Measurements from ENCODE around the gene GUCD1. TPM values are rescaled to one million over a fixed set of nuclear protein-coding genes. Genes with fewer than 3 reads are reported as not detected.

GUCD1 gene
- total RNA-seq, 2 experiments from 2014 or later, result 94.2 to 99.5 TPM

DNA sequence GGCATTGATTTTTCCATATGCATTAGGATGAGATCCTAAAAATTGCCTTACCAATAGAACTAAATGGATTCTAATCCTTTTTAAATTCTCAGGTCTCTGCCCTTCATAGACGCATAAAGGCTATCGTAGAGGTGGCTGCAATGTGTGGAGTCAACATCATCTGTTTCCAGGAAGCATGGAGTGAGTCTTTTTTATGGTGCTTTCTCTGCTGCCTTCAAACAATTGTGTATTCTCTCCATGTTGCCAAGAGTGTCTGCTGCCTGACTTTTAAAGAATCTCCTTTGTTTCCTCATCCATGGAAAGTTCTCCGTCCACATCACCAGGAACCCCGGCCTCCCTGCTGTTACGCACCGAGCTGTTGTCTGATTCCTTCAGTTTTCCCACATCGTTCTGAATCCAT lies 52.9 kb downstream of the GUCD1 start:
- no peaks in the 10 kb centered on the region for H3K9me3 Mint-ChIP-seq
- CTCF ChIA-PET, result interaction anchor here (0.9 to 10.7 kb wide), 11 partner anchors 9 to 93 kb away, joined by 3 to 102 read pairs (median 6); partner anchors contain the start of gene ADORA2A
- H3K36me3 Mint-ChIP-seq, result no peaks in the 10 kb centered on the region
- intact Hi-C loops (cut with micrococcal nuclease), result no loop called here
- DNase-seq, result no peak
- no peak overlapping the region for H3K4me3 Mint-ChIP-seq
- no peaks in the 10 kb centered on the region for H3K27me3 Mint-ChIP-seq
- POLR2A ChIA-PET, result no interaction called here
- no peak overlapping the region for H3K27ac Mint-ChIP-seq
- peaks cover 7% of the 10 kb centered on the region for H3K4me1 Mint-ChIP-seq (ENCODE audit: low read depth)

DNA sequence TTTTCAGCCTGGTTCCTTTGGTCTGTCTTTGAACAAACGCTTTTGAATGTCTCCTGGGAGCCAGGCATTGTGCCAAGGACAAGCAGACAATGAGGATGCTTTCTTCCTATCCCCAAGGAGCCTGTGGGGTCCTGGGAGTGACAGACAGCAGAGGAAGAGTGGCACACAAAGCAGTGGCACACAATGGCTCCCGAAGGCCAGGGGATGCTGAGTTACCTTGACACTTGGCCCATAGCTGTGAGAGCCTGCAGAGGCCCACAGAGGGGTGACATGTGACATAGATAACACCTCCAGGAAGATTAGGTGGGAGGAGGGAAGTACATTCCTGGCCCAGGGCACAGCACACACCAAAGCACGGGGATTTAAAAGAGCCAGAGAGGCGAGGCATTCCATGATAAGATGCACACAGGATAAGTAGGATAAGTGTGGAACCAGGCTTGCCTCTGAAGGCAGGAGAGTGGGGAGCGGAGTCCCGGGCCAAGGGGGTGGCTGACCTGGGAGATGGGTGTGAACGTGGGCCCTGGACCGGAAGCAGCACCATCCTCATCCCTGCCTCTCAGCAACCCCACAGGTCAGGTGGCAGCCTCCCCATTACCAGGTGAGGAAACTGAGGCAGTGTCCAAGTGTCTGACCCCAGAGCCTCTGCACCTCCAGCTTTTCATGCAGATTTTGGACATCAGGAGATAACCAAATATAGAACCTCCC lies 53.5 kb downstream of the GUCD1 start:
- no peak overlapping the region for H3K4me3 Mint-ChIP-seq
- CTCF ChIA-PET, result interaction anchor here (1.1 to 10.7 kb wide), 4 partner anchors 20 to 92 kb away, joined by 3 to 102 read pairs (median 6); partner anchors contain the start of gene ADORA2A

DNA sequence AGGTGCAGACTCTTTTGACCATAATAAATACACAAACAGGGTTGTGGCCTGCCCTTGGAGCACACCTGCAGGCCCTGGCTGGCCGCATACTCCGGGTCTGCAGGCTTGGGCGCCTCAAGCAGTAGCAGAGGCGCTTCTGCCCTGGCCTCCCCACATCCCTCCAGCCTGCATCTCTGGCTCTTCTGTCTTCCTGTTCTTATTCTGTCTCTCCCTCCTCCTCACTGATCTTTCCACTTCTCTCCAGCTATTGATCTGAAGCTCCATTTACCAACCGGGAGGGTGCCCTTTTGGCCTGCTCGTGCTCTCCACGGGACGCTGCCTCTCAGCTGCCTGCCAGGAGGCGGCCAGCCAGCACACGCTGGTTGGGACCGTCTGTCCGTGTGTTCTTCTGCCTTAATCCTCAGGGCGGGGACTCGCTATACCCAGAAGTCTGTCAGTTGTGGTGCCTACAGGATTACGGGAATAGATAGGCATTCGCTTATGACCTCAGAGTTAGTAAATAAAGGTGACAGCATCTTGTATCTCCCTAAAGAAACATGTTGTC lies 54.6 kb downstream of the GUCD1 start:
- H3K4me1 Mint-ChIP-seq (ENCODE audit: low read depth), result peaks cover 7% of the 10 kb centered on the region

More for the DNA sequence above, 53.5 kb downstream of the GUCD1 start:
- Mint-ChIP-seq H3K36me3 (no peaks in the 10 kb centered on the region), H3K27ac (no peak overlapping the region), H3K27me3 (no peaks in the 10 kb centered on the region), H3K9me3 (no peaks in the 10 kb centered on the region), H3K4me1 (ENCODE audit: low read depth) (peaks cover 7% of the 10 kb centered on the region)
- DNase-seq, result no peak
- POLR2A ChIA-PET, result no interaction called here
- intact Hi-C loops (cut with micrococcal nuclease), result no loop called here

DNA sequence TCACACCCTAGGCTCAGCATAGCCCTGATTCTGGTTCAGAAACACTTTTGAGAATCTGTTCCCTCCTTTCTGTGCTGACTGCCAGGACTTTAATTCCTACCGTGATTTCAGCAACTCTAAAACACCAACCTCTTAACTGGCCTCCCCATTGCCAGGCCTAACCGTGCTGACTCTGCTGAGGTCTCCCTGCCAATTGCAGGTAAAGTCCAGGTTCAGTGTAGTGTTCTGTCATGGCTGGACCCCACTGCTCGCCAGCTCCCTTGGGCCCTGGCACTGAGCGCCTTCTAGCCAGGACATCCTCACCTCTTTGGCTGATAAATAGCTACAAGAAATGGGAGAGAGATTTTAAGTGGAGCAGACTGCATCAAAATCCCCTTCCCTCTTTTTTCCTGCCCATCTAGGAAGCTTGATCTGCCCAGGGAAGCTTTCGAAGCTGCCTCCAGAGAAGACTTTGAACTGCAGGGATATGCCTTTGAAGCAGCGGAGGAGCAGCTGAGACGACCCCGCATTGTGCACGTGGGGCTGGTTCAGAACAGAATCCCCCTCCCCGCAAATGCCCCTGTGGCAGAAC lies 55.1 kb downstream of the GUCD1 start:
- no peak for DNase-seq
- intact Hi-C loops (cut with micrococcal nuclease), result no loop called here
- ChIA-PET POLR2A (no interaction called here), CTCF (interaction anchor here (10.7 kb wide), 1 partner anchor 76 kb away, joined by 102 read pairs; the partner anchor contains the start of gene ADORA2A)
- Mint-ChIP-seq H3K27me3 (peaks cover 6% of the 10 kb centered on the region), H3K4me3 (no peak overlapping the region), H3K36me3 (no peaks in the 10 kb centered on the region), H3K27ac (no peak overlapping the region), H3K9me3 (no peaks in the 10 kb centered on the region), H3K4me1 (ENCODE audit: low read depth) (peaks cover 7% of the 10 kb centered on the region)

More for the DNA sequence above, 54.6 kb downstream of the GUCD1 start:
- no peak for DNase-seq
- Mint-ChIP-seq H3K4me3 (no peak overlapping the region), H3K27ac (no peak overlapping the region), H3K27me3 (peaks cover under 1% of the 10 kb centered on the region), H3K36me3 (no peaks in the 10 kb centered on the region), H3K9me3 (no peaks in the 10 kb centered on the region)
- intact Hi-C loops (cut with micrococcal nuclease), result no loop called here
- ChIA-PET POLR2A (no interaction called here), CTCF (interaction anchor here (10.7 kb wide), 1 partner anchor 76 kb away, joined by 102 read pairs; the partner anchor contains the start of gene ADORA2A)

DNA sequence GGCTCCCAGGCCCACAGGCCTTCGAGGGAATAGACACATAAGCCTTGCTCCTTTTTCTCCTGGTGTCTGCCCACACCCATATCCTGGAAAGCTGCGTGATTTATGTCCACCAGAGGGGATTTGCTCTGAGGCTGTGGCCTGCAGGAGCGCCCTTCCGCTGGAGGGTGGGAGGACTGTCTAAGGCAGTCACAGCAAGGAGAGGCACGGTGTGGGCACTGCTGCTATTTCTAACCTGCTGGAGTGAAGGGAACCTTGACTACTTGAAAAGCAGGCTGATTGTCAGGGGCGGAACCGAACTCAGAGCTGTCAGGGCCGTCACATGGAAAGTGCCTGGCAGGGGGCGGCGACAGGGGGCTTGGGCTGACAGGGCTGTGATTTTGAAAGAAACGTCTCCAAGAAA lies 56.1 kb downstream of the GUCD1 start:
- no peak for DNase-seq
- Mint-ChIP-seq H3K36me3 (no peaks in the 10 kb centered on the region), H3K27ac (no peak overlapping the region), H3K4me3 (no peak overlapping the region), H3K4me1 (ENCODE audit: low read depth) (peaks cover 7% of the 10 kb centered on the region), H3K27me3 (peaks cover 10% of the 10 kb centered on the region), H3K9me3 (no peaks in the 10 kb centered on the region)
- intact Hi-C loops (cut with micrococcal nuclease), result no loop called here
- CTCF ChIA-PET, result interaction anchor here (0.7 to 3.7 kb wide), 2 partner anchors 61 to 76 kb away, joined by 3 to 12 read pairs; no protein-coding TSS in a partner anchor
- POLR2A ChIA-PET, result no interaction called here

DNA sequence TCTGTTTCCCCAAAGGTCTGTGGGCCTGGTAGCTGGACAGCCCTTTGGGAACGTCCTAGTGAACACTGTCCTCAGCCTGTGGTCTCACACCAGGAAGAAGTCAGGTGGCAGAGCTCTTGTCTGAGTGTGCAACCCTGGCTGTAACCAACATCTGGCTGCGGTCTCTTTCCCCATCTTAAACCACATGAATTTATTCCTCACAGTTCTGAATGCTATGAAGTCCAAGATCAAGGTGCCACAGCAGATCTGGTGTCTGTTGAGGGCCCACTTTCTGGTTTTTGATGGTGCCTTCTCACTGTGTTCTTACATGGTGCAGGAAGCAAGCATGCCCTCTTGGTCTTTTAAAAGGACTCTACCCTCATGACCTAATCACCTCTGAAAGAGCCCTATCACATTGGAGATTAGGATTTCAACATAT lies 57.1 kb downstream of the GUCD1 start:
- no peaks in the 10 kb centered on the region for H3K36me3 Mint-ChIP-seq
- intact Hi-C loops (cut with micrococcal nuclease), result no loop called here

DNA sequence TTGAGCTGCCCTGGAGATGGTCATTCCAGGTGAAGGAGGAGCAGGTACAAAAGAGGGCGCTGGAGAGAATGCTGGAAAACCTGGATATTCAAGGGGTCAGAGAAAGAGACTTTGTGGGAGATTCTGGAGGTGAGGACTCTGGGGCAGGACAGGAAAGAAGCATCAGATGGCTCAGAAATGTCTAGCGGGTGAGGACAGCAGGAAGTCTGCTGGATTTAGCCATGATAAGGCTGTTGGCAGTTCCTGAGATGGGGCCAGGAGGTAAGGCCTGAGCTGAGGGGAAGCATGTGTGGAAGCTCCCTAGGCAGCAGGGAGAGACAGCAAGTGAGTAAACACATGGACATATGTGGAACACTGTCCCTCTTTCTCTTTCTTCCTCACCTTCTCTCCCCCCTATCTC lies 58.3 kb downstream of the GUCD1 start:
- intact Hi-C loops (cut with micrococcal nuclease), result no loop called here
- CTCF ChIA-PET, result interaction anchor here (3.7 kb wide), 1 partner anchor 74 kb away, joined by 12 read pairs; no protein-coding TSS in a partner anchor
- Mint-ChIP-seq H3K4me1 (ENCODE audit: low read depth) (no peaks in the 10 kb centered on the region), H3K4me3 (no peak overlapping the region), H3K27ac (no peak overlapping the region), H3K27me3 (peaks cover 16% of the 10 kb centered on the region), H3K36me3 (no peaks in the 10 kb centered on the region), H3K9me3 (no peaks in the 10 kb centered on the region)
- POLR2A ChIA-PET, result interaction anchor here (1.2 kb wide), 1 partner anchor 62 kb away, joined by 3 read pairs; no protein-coding TSS in a partner anchor
- DNase-seq, result no peak

More for the DNA sequence above, 57.1 kb downstream of the GUCD1 start:
- POLR2A ChIA-PET, result interaction anchor here (1.2 kb wide), 1 partner anchor 63 kb away, joined by 3 read pairs; no protein-coding TSS in a partner anchor
- no peaks in the 10 kb centered on the region for H3K4me1 Mint-ChIP-seq (ENCODE audit: low read depth)
- no peak overlapping the region for H3K27ac Mint-ChIP-seq
- peaks cover 11% of the 10 kb centered on the region for H3K27me3 Mint-ChIP-seq
- no peaks in the 10 kb centered on the region for H3K9me3 Mint-ChIP-seq
- DNase-seq, result no peak
- H3K4me3 Mint-ChIP-seq, result no peak overlapping the region
- CTCF ChIA-PET, result interaction anchor here (3.7 kb wide), 1 partner anchor 75 kb away, joined by 12 read pairs; no protein-coding TSS in a partner anchor

DNA sequence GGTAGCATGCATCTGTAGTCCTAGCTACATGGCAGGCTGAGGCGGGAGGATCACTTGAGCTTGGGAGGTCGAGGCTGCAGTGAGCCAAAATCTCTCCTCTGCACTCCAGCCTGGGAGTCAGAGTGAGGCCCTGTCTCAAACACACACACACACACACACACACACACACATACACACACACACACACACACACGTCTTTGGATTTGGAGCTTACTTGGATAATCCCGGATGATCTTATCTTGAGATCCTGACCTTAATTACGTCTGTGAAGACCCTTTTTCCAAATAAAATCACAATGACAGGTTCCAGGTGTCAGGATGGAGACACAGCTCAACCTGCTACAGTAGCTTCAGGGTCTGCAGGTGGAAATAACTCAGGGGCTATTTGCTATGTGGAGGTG lies 58.7 kb downstream of the GUCD1 start:
- no peaks in the 10 kb centered on the region for H3K36me3 Mint-ChIP-seq
- peaks cover 16% of the 10 kb centered on the region for H3K27me3 Mint-ChIP-seq
- no peak overlapping the region for H3K4me3 Mint-ChIP-seq
- no peak for DNase-seq
- H3K27ac Mint-ChIP-seq, result no peak overlapping the region
- POLR2A ChIA-PET, result no interaction called here
- no peaks in the 10 kb centered on the region for H3K4me1 Mint-ChIP-seq (ENCODE audit: low read depth)
- intact Hi-C loops (cut with micrococcal nuclease), result no loop called here
- H3K9me3 Mint-ChIP-seq, result no peaks in the 10 kb centered on the region
- CTCF ChIA-PET, result interaction anchor here (3.7 kb wide), 1 partner anchor 73 kb away, joined by 12 read pairs; no protein-coding TSS in a partner anchor

DNA sequence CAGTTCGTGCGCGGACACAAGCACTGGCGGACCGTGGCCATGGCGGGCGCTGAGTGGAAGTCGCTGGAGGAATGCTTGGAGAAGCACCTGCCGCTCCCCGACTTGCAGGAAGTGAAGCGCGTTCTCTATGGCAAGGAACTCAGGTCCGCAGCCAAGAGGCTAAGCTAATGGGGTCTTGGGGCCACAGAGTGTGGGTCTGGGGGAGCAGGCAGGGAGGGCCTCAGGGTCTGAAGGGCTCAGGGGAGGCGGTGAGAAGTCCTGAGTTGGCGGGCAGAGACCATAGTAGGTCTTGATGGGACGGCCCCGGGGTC lies 59.6 kb downstream of the GUCD1 start:
- intact Hi-C loops (cut with micrococcal nuclease), result no loop called here
- POLR2A ChIA-PET, result no interaction called here
- Mint-ChIP-seq H3K27me3 (peaks cover 16% of the 10 kb centered on the region), H3K4me3 (no peak overlapping the region), H3K4me1 (ENCODE audit: low read depth) (no peaks in the 10 kb centered on the region), H3K9me3 (no peaks in the 10 kb centered on the region), H3K27ac (no peak overlapping the region), H3K36me3 (no peaks in the 10 kb centered on the region)
- no peak for DNase-seq
- CTCF ChIA-PET, result interaction anchor here (3.7 kb wide), 1 partner anchor 72 kb away, joined by 12 read pairs; no protein-coding TSS in a partner anchor

DNA sequence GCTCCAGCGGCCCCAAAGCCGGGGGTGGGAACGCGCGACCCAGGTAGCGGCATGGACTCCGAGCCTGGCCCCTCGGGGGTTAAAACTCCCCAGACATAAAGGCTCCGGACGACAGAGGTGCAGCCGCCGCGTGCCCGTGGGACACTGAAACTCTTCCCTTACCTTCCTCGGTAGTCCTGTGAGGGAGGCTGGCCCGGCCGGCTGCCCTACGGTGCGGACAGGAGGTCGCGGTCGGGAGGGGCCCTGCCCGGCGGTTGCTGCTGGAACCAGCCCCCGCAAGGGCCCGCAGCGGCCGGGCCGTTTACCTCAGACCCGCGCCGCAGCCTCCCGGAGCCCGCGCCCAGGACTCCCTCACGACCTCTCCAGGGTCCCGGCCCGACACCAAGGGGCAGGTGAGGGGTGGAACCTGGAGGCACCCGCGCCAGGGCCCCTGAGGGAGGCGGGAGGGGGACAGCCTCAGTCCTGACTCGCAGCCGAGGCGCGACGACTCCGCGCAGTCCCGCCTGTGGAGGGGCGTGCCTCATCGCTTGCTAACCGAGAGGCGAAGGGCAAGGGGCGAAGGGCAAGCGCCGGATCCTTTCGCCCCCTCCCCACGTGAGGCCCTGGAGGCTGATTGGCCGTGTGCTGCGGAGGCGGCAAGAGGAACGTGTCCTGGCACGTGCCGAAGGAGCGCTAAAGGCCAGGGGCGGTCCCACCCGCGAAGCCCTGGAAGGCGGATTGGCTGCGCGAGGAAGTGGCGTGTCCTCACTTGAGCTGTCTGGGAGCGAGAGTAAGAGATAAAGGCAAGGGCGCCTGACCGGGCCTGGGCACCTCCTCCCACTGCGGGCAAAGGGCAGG lies 60.2 kb downstream of the GUCD1 start, which contains the start of gene UPB1:
Gene UPB1, plus strand, starts transcription at position 805 of the 837 bp plus-strand sequence. CDS start 72 bp downstream, outside the sequence.
- CTCF ChIA-PET, result no interaction called here
- H3K27me3 Mint-ChIP-seq, result peaks cover 16% of the 10 kb centered on the region

DNA sequence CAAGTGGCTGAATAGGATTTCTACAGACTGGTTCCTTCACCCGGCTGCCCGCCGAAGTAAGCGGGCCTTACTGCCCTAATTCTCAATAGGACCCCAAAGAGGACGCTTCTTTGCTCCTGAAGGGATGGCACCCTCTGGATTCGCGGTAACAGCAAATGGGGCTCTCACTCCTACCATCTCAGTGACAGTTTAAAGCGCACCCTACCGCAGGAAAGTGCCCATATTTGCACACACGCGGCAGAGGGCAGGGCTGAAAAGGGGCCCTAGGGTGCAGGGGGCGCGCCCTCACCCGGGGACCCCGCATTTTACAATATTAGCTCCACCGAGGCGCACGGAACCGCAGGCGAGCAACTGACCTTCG lies 60.8 kb downstream of the GUCD1 start:
- Mint-ChIP-seq H3K9me3 (no peaks in the 10 kb centered on the region), H3K4me1 (ENCODE audit: low read depth) (no peaks in the 10 kb centered on the region), H3K27ac (no peak overlapping the region), H3K4me3 (no peak overlapping the region), H3K36me3 (no peaks in the 10 kb centered on the region), H3K27me3 (peaks cover 16% of the 10 kb centered on the region)
- CTCF ChIA-PET, result interaction anchor here (0.9 kb wide), 1 partner anchor 304 kb away, joined by 3 read pairs; no protein-coding TSS in a partner anchor
- DNase-seq, result no peak
- POLR2A ChIA-PET, result no interaction called here
- intact Hi-C loops (cut with micrococcal nuclease), result no loop called here

More for the DNA sequence above, 60.2 kb downstream of the GUCD1 start, which contains the start of gene UPB1:
- Mint-ChIP-seq H3K27ac (no peak within 1 kb of the TSS), H3K4me1 (ENCODE audit: low read depth) (no peaks in the 10 kb centered on the region), H3K4me3 (no peak within 1 kb of the TSS), H3K36me3 (no peaks in the 10 kb centered on the region), H3K9me3 (no peaks in the 10 kb centered on the region)
- intact Hi-C loops (cut with micrococcal nuclease), result no loop called here
- no peak for DNase-seq
- POLR2A ChIA-PET, result no interaction called here

DNA sequence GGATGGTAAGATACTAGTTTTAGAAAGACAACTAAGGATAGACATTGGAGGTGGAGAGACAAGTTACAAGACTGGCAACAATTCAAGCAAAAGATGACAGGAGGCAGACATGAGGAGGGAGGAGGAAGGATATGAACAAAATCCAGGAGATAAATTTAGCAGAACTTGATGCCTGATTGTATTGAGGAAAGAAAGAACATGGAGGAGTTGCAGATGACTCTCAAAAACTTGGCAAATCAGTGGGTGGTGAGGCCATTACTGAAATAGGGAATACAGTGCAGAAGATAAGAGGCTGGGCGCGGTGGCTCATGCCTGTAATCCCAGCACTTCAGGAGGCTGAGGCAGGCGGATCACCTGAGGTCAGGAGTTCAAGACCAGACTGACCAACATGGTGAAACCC lies 62.5 kb downstream of the GUCD1 start:
- intact Hi-C loops (cut with micrococcal nuclease), result no loop called here
- no peak for DNase-seq
- H3K27me3 Mint-ChIP-seq, result peaks cover 16% of the 10 kb centered on the region
- POLR2A ChIA-PET, result no interaction called here
- no peaks in the 10 kb centered on the region for H3K9me3 Mint-ChIP-seq
- peaks cover under 1% of the 10 kb centered on the region for H3K4me1 Mint-ChIP-seq (ENCODE audit: low read depth)
- no peaks in the 10 kb centered on the region for H3K36me3 Mint-ChIP-seq
- CTCF ChIA-PET, result no interaction called here
- H3K27ac Mint-ChIP-seq, result no peak overlapping the region
- H3K4me3 Mint-ChIP-seq, result no peak overlapping the region
